Liver (tissue), 3 donors: ENCODE measurements around the gene NMU.

Source experiments
- EGR1 ChIP-seq, 2 donors: IDR thresholded peaks; 2 replicates each; pipeline ENCODE4 v1.6.1; 2016 to 2018; ENCODE audit warnings: antibody characterized with exemption in 2 of 2, low read depth in 2 of 2
- JUND ChIP-seq, 2 donors: IDR thresholded peaks; 2 replicates each; pipeline ENCODE4 v1.6.1; 2016; ENCODE audit warnings: antibody characterized with exemption in 2 of 2
- NR2F2 ChIP-seq: IDR thresholded peaks from 2 replicates; pipeline ENCODE4 v1.6.1; 2016; ENCODE audit warnings: antibody characterized with exemption
- RAD21 ChIP-seq, 2 donors: IDR thresholded peaks; 2 replicates each; pipeline ENCODE4 v1.6.1; 2016; ENCODE audit warnings: antibody characterized with exemption in 2 of 2, mild to moderate bottlenecking in 2 of 2
- RXRA ChIP-seq, 2 donors: IDR thresholded peaks; 2 replicates each; pipeline ENCODE4 v1.6.1; 2017 to 2018; ENCODE audit warnings: antibody characterized with exemption in 2 of 2, mild to moderate bottlenecking in 1 of 2
- SP1 ChIP-seq: IDR thresholded peaks from 2 replicates; pipeline ENCODE4 v1.6.1; 2018; ENCODE audit warnings: antibody characterized with exemption, mild to moderate bottlenecking
- TF ChIP-seq, protein P1 (sequence below): fragments of 150-350 bp; IDR thresholded peaks from 2 replicates; pipeline ENCODE4 v1.5.1; 2017; ENCODE audit warnings: improper control_type of control experiment, low read depth, low read length; ENCODE audit not compliant: missing input control
- TF ChIP-seq, protein P2 (sequence below): IDR thresholded peaks from 2 replicates; pipeline ENCODE4 v1.6.1; 2016; ENCODE audit warnings: antibody characterized with exemption, mild to moderate bottlenecking
- TF ChIP-seq, protein P3 (sequence below): IDR thresholded peaks from 2 replicates; pipeline ENCODE4 v1.6.1; 2016; ENCODE audit warnings: antibody characterized with exemption
- donor health status: healthy.
- donor health status: healthy.

DNA sequence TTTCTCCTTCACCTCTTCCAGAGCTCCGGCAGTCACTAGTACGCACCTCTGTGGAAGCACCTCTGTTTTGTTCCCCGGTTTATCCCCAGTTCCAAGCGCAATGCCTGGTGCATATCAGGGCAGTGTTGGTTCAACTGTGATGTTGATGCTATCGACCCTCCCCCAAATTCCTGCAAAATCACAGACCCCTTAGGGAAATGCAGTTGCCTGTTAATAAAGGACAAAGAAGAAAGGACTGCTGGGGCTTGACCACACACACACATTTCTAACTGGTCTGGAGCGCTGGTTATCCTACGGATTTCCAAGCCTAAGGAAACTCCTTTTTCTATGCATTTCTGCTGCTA is 530 bp upstream of the NMU start:
- TF ChIP-seq, protein P1, sequence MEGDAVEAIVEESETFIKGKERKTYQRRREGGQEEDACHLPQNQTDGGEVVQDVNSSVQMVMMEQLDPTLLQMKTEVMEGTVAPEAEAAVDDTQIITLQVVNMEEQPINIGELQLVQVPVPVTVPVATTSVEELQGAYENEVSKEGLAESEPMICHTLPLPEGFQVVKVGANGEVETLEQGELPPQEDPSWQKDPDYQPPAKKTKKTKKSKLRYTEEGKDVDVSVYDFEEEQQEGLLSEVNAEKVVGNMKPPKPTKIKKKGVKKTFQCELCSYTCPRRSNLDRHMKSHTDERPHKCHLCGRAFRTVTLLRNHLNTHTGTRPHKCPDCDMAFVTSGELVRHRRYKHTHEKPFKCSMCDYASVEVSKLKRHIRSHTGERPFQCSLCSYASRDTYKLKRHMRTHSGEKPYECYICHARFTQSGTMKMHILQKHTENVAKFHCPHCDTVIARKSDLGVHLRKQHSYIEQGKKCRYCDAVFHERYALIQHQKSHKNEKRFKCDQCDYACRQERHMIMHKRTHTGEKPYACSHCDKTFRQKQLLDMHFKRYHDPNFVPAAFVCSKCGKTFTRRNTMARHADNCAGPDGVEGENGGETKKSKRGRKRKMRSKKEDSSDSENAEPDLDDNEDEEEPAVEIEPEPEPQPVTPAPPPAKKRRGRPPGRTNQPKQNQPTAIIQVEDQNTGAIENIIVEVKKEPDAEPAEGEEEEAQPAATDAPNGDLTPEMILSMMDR = no peak
- TF ChIP-seq RAD21 (IDR thresholded peaks at IDR 0.05) = no peak
- TF ChIP-seq RXRA (IDR thresholded peaks at IDR 0.05) = no peak
- no peak for TF ChIP-seq JUND (IDR thresholded peaks at IDR 0.05)
- no peak for TF ChIP-seq NR2F2
- TF ChIP-seq EGR1 (IDR thresholded peaks at IDR 0.05; ENCODE audit: low read depth in 2 of 2) = no peak
- TF ChIP-seq, protein P2, sequence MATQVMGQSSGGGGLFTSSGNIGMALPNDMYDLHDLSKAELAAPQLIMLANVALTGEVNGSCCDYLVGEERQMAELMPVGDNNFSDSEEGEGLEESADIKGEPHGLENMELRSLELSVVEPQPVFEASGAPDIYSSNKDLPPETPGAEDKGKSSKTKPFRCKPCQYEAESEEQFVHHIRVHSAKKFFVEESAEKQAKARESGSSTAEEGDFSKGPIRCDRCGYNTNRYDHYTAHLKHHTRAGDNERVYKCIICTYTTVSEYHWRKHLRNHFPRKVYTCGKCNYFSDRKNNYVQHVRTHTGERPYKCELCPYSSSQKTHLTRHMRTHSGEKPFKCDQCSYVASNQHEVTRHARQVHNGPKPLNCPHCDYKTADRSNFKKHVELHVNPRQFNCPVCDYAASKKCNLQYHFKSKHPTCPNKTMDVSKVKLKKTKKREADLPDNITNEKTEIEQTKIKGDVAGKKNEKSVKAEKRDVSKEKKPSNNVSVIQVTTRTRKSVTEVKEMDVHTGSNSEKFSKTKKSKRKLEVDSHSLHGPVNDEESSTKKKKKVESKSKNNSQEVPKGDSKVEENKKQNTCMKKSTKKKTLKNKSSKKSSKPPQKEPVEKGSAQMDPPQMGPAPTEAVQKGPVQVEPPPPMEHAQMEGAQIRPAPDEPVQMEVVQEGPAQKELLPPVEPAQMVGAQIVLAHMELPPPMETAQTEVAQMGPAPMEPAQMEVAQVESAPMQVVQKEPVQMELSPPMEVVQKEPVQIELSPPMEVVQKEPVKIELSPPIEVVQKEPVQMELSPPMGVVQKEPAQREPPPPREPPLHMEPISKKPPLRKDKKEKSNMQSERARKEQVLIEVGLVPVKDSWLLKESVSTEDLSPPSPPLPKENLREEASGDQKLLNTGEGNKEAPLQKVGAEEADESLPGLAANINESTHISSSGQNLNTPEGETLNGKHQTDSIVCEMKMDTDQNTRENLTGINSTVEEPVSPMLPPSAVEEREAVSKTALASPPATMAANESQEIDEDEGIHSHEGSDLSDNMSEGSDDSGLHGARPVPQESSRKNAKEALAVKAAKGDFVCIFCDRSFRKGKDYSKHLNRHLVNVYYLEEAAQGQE = no peak
- TF ChIP-seq, protein P3, sequence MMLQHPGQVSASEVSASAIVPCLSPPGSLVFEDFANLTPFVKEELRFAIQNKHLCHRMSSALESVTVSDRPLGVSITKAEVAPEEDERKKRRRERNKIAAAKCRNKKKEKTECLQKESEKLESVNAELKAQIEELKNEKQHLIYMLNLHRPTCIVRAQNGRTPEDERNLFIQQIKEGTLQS = no peak
- TF ChIP-seq SP1 = no peak
